C4-2B (cell line): ENCODE measurements around the gene FSIP1.

Source experiments
- H3K27ac ChIP-seq: fragments of 450-650 bp; 2 replicates; pipeline ENCODE4 v1.5.1; 2017
- CTCF ChIP-seq: fragments of 450-650 bp; conservative IDR thresholded peaks from 2 replicates; pipeline ENCODE4 v1.5.1; 2017; ENCODE audit warnings: mild to moderate bottlenecking
- ZFX ChIP-seq: fragments of 450-650 bp; IDR thresholded peaks from 2 replicates; pipeline ENCODE4 v1.6.1; 2017

Gene FSIP1

DNA sequence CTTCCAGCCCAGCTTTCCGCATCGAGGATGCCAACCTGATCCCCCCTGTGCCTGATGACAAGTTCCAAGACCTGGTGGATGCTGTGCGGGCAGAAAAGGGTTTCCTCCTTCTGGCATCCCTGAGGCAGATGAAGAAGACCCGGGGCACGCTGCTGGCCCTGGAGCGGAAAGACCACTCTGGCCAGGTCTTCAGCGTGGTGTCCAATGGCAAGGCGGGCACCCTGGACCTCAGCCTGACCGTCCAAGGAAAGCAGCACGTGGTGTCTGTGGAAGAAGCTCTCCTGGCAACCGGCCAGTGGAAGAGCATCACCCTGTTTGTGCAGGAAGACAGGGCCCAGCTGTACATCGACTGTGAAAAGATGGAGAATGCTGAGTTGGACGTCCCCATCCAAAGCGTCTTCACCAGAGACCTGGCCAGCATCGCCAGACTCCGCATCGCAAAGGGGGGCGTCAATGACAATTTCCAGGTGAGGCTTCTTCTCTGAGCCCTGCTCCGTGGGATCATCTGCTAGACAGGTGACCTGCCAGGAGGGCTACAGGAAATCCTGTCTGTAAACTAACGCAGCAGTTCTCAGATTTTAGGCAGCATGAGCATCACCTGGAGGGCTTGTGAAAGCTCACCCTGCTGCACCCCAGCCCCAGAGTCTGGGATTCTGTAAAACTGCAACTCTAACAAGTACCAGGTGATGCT, 200.2 kb downstream of the FSIP1 start:
- H3K27ac ChIP-seq, result peak overlapping the region; percentile 70
- TF ChIP-seq CTCF, result no peak
- TF ChIP-seq ZFX, result no peak

DNA sequence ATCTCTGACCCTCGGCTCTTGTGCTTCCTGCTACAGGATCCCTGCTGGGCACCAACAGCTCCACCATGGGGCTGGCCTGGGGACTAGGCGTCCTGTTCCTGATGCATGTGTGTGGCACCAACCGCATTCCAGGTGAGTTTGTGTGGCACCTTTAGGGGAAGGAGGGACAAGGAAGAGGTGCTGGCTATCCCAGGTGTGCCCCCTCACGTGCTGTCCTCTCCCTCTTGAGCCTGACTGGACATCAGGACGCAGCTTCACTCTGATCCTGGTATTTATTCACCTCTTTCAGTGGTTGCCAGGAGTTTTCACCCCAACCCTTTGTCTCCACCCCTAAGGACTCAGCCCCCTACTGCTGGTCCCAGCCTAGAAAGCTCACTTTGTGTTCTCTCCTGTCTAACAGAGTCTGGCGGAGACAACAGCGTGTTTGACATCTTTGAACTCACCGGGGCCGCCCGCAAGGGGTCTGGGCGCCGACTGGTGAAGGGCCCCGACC, 200.8 kb downstream of the FSIP1 start:
- TF ChIP-seq CTCF (peak; percentile 68), ZFX (no peak)
- peak overlapping the region; percentile 70 for H3K27ac ChIP-seq

- H3K27ac ChIP-seq, result peak overlapping the region; percentile 70
- TF ChIP-seq CTCF, result no peak
- no peak for TF ChIP-seq ZFX
These were observed 201.3 kb downstream of the FSIP1 start for GRCh38 chr15:39581242-39581792.

- TF ChIP-seq CTCF, result peak; percentile 61
- TF ChIP-seq ZFX, result 0 out of 2 replicates have a peak, but pooled peaks have one; percentile 27
- peak within 1 kb of the TSS; percentile 70 for H3K27ac ChIP-seq
These were observed 202.0 kb downstream of the FSIP1 start, which contains the start of gene THBS1 for GRCh38 chr15:39580485-39581241. TSS of gene THBS1 (plus strand) at chr15:39581079. CDS start at chr15:39581858, 779 bp downstream.

- peak overlapping the region; percentile 70 for H3K27ac ChIP-seq
- TF ChIP-seq ZFX (no peak), CTCF (peak; percentile 86)
These were observed 202.5 kb downstream of the FSIP1 start for GRCh38 chr15:39580117-39580484.

- TF ChIP-seq ZFX (no peak), CTCF (no peak)
- peak overlapping the region; percentile 70 for H3K27ac ChIP-seq
These were observed 203.0 kb downstream of the FSIP1 start for GRCh38 chr15:39579487-39580116.
